Fibroblast of villous mesenchyme (primary cell): ENCODE measurements around the gene HES5. TPM values are rescaled to one million over a fixed set of nuclear protein-coding genes. Genes with fewer than 3 reads are reported as not detected.

Source experiments
- DNase-seq: peaks from one replicate; pipeline ENCODE4 v3.0.0-alpha.2; 2010; ENCODE audit warnings: low read depth
- H3K4me3 ChIP-seq: 2 replicates; pipeline ENCODE4 v1.5.1; 2011; ENCODE audit warnings: low read depth, mild to moderate bottlenecking, low read length
- total RNA-seq: library from RNA; depleted of rRNA; stranded (reverse); fragments of >200 nt; gene quantifications from 2 replicates; pipeline ENCODE4 v1.2.3, GENCODE V29; 2012
- TF ChIP-seq, protein P1 (sequence below): IDR thresholded peaks from 2 replicates; pipeline ENCODE4 v1.5.1; 2012; ENCODE audit warnings: low read depth, mild to moderate bottlenecking, low read length; ENCODE audit not compliant: insufficient read depth

HES5 gene
- total RNA-seq, 1 donor: under 0.01 TPM

DNA sequence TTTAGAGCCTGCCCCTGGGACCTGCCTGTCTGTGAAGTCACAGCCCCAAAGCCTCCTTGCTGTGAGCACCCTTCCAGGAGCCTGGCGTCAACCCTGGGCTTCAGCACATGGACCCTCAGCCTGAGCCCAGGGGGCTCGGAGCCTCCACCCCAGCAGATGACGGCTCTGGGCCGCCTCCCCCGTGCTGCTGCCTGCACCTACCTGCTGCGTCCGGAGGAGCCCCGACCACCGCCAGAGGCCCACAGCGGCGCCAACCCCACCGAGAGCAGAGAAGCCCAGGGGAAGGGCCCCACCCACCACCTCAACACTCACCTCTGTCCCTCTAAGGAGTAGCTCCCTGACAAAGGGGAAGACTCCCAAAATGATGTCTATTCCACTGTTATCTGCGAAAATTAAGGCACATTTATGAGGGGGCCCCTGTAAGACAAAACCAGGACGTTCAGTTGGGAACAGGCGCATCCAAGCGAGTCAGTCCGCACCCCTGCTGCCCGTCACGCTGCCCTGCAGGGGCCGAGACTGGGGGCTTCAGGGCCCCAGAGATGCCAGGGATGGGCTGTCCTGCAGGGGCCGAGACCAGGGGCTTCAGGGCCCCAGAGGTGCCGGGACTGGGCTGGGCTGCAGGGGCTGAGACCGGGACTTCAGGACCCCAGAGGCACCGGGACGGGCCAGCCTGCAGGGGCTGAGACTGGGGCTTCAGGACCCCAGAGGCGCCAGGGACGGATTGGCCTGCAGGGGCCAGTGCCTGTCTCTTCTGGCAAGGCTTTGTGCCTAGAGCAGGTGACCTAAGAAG is 19.5 kb downstream of the HES5 start:
- no peak for DNase-seq
- no peak overlapping the region for H3K4me3 ChIP-seq
- TF ChIP-seq, protein P1, sequence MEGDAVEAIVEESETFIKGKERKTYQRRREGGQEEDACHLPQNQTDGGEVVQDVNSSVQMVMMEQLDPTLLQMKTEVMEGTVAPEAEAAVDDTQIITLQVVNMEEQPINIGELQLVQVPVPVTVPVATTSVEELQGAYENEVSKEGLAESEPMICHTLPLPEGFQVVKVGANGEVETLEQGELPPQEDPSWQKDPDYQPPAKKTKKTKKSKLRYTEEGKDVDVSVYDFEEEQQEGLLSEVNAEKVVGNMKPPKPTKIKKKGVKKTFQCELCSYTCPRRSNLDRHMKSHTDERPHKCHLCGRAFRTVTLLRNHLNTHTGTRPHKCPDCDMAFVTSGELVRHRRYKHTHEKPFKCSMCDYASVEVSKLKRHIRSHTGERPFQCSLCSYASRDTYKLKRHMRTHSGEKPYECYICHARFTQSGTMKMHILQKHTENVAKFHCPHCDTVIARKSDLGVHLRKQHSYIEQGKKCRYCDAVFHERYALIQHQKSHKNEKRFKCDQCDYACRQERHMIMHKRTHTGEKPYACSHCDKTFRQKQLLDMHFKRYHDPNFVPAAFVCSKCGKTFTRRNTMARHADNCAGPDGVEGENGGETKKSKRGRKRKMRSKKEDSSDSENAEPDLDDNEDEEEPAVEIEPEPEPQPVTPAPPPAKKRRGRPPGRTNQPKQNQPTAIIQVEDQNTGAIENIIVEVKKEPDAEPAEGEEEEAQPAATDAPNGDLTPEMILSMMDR: no peak

DNA sequence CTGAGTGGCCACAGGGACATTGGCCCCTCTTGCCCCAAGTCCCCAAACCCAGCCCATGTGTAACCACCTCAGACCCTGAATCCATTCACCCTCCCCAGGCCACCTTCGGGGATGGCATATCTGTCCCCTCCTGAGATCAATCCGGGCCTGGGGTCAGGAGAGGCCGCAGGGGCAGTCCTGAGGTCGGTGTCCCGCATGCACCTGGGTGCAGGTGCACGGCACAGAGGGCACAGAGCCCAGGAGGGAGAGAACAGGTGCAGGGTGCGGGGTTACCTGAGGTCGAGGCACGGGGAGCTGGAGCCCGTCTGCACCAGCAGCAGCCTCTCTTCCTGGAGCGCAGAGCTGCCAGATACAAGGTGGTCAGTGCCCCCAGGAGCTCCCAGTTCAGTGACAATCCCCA is 20.5 kb downstream of the HES5 start:
- no peak for DNase-seq
- no peak overlapping the region for H3K4me3 ChIP-seq
- TF ChIP-seq, protein P1: no peak

DNA sequence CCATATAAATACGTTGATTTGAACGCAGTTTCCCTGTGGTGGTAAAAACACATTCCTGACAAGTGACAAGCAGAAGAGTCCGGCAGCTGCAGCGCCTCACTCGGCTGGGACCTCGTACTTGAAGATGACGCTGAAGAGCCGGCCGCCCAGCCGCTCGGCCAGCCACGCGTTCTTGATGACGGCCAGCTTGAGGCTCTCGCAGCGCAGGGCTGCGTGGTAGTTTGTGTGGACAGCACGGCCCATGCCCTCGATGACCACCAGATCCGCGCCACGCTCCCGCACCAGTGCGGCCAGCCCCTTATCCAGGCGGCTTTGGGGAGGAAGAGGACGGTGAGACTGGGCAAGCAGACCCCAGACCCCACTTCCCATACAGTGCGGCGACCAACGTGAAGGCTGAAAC is 21.3 kb downstream of the HES5 start:
- no peak for DNase-seq
- TF ChIP-seq, protein P1: no peak
- H3K4me3 ChIP-seq: no peak overlapping the region

DNA sequence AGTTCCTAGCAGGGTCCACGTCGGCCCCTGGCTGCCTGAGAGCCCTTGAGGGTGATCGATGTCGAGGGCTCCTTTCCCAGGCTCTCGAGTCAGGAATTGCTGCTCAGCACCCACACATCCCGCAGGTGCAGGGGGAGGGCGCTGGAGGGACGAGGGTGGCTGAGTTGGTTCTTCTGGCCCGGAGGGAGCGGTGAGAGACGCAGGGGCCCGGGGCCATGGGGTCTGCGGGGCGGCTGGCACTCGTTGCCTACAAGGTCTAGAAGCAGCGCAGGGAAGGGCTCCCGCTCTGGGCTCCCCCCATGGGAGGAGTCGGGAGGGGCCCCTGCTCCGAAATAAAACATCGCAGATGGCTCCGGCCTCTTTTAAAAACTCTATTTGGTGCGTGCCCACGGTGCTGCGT is 21.9 kb downstream of the HES5 start:
- DNase-seq: no peak
- no peak overlapping the region for H3K4me3 ChIP-seq
- TF ChIP-seq, protein P1: no peak

DNA sequence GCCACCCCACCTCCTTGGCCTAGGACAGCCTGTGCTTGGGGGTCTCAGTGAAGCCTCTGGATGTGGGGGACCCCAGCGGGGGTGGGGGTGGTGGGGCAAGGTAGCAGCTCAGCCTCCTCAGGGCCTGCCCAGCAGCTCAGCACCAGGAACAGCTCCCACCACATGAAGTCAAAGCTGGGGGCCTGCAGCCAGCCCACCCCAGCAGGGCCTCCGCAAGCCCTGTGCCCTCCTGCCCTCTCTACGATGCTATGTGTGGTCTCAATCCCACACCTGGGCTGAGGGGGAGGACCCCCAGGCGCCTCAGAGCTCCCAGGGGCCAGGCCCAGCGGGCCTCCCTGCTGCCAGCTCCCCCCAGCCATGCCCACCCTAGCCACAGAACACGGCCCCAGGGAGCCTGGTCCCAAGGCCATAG is 22.3 kb downstream of the HES5 start:
- H3K4me3 ChIP-seq: no peak overlapping the region
- TF ChIP-seq, protein P1: no peak
- DNase-seq: no peak

DNA sequence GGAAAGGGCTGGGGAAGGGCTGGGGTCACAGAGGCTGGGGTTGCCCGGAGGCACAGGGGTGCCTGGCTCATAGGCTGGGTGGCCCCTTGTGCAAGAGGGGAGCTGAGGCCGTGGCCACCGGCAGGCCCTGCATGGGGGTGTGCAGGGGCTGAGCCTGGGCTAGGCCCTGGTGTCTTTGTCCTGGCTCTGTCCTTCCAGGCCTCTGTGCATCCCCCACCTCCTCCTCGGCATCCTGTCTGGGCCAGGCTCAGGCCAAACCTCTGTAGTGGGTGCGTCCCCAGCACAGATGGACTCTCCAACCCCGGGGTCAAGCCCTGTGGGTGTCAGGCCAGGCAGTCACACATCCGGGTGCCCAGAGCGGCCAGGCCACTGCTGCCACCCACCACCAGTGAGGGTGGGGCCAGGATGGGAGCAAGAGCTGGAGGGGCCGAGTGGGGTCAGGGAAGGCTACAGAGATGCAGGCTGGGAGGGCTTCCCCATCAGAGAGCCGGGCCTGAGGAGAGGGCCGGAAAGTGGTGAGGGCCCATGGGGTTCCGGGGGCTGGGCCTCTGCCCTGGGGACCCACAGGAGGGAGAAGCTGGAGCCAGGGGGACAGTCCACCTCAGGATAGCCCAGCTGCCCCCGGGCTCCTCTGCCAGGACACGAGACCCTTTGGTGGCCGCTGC is 23.0 kb downstream of the HES5 start:
- no peak overlapping the region for H3K4me3 ChIP-seq
- DNase-seq: no peak
- TF ChIP-seq, protein P1: no peak
